SHP77 treated with DMSO at 0.1 percent for 48 hours (cell line): ENCODE measurements around the gene GRIN2C.
A peak's percentile ranks its signal among the peaks of the same experiment; 100 is the strongest.

Experiments
- DNase-seq: peaks from one replicate; lab custom pipeline; 2025; lab: John Stamatoyannopoulos, UW

Gene GRIN2C

GRCh38 chr17:74864297-74864865 lies 4.7 kb upstream of the GRIN2C start:
- no peak for DNase-seq

- DNase-seq, result no peak
These were observed 4.0 kb upstream of the GRIN2C start for GRCh38 chr17:74863420-74864296.

GRCh38 chr17:74862919-74863318 lies 3.2 kb upstream of the GRIN2C start:
- no peak for DNase-seq

GRCh38 chr17:74862108-74862901 lies 2.6 kb upstream of the GRIN2C start:
- no peak for DNase-seq

- no peak for DNase-seq
These were observed 2.0 kb upstream of the GRIN2C start for GRCh38 chr17:74861662-74862107.

- no peak for DNase-seq
These were observed 1.4 kb upstream of the GRIN2C start for GRCh38 chr17:74860872-74861661.

- no peak for DNase-seq
These were observed 665 bp upstream of the GRIN2C start for GRCh38 chr17:74860229-74860871.

GRCh38 chr17:74858672-74859458 lies 820 bp downstream of the GRIN2C start:
- no peak for DNase-seq

GRCh38 chr17:74857191-74857590 lies 2.5 kb downstream of the GRIN2C start:
- DNase-seq, result no peak

- no peak for DNase-seq
These were observed 3.6 kb downstream of the GRIN2C start for GRCh38 chr17:74856112-74856511.

GRCh38 chr17:74855323-74855722 lies 4.4 kb downstream of the GRIN2C start:
- DNase-seq, result no peak

GRCh38 chr17:74854792-74855191 lies 4.9 kb downstream of the GRIN2C start:
- DNase-seq, result no peak

- no peak for DNase-seq
These were observed 6.0 kb downstream of the GRIN2C start for GRCh38 chr17:74853669-74854068.

- no peak for DNase-seq
These were observed 6.7 kb downstream of the GRIN2C start for GRCh38 chr17:74853048-74853397.

GRCh38 chr17:74852237-74853047 lies 7.2 kb downstream of the GRIN2C start:
- no peak for DNase-seq

GRCh38 chr17:74851612-74852236 lies 8.0 kb downstream of the GRIN2C start:
- DNase-seq, result peak; percentile 32

- no peak for DNase-seq
These were observed 8.8 kb downstream of the GRIN2C start for GRCh38 chr17:74850914-74851313.

GRCh38 chr17:74850310-74850709 lies 9.4 kb downstream of the GRIN2C start:
- DNase-seq, result no peak

- DNase-seq, result no peak
These were observed 10.9 kb downstream of the GRIN2C start for GRCh38 chr17:74848656-74849399.
